ENCODE results near the gene SELENOF. TPM values are rescaled to one million over a fixed set of nuclear protein-coding genes. Genes with fewer than 3 reads are reported as not detected.
A peak's percentile ranks its signal among the peaks of the same experiment; 100 is the strongest.

SELENOF gene
- total RNA-seq: 100 to 1,000 TPM in 1 of 4 donors, 10 to 100 TPM in 3; 41.3 to 141 (median 76.1) TPM

DNA sequence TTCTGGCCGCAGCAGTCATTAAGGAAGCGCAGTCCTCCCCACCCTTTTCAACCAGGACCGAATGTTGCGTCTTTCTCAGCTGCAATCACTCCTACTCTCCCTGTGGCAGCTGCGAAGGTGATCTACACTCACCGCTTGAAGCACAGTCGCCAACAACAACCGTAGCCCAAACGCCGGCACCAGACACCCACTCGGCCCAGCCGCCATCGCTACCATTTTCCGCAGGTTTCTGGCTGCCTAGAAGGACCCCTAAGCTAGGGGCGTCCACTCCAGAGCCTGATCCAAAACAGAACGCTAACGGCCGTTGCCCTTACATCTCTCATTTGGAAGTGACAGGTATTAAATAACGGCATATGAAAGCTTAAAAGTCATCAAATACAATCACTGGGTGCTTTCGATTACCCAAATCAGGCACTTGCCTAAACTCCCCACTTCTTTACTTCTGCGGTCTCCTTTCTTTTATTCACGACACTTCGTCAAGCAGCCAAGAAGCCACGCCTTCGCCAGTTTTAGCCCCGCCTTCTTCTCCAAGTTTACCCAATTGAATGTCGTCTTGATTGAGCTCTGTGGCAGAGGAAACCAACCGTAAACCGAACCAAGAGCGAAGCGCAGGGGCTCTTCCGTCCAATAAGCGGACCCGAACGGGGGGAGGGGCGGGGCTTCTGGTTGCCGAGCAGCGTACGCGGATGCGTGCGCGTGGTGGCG, at the start of gene SELENOF:
SELENOF (minus strand) TSS at position 231 of the 705 bp plus-strand sequence; CDS start at position 216, 15 bp downstream.
- TF ChIP-seq, protein P1, sequence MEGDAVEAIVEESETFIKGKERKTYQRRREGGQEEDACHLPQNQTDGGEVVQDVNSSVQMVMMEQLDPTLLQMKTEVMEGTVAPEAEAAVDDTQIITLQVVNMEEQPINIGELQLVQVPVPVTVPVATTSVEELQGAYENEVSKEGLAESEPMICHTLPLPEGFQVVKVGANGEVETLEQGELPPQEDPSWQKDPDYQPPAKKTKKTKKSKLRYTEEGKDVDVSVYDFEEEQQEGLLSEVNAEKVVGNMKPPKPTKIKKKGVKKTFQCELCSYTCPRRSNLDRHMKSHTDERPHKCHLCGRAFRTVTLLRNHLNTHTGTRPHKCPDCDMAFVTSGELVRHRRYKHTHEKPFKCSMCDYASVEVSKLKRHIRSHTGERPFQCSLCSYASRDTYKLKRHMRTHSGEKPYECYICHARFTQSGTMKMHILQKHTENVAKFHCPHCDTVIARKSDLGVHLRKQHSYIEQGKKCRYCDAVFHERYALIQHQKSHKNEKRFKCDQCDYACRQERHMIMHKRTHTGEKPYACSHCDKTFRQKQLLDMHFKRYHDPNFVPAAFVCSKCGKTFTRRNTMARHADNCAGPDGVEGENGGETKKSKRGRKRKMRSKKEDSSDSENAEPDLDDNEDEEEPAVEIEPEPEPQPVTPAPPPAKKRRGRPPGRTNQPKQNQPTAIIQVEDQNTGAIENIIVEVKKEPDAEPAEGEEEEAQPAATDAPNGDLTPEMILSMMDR (IDR thresholded peaks at IDR 0.05): peak in 3 of 6 experiments; percentile 14 to 26 (median 21)
- TF ChIP-seq POLR2A (IDR thresholded peaks at IDR 0.05): peak in 1 of 2 donors; percentile 37
- peak within 1 kb of the TSS; percentile 87 to 96 (median 91) for H3K27ac ChIP-seq
- peak; percentile 98 to 100 (median 99) for DNase-seq
- H3K27me3 ChIP-seq: no peaks in the 10 kb centered on the region
- no peaks in the 10 kb centered on the region for H3K9me3 ChIP-seq
- peaks cover 0 to 30% (median 9%) of the 10 kb centered on the region in 4 donors for H3K4me1 ChIP-seq
- peak within 1 kb of the TSS; percentile 79 to 96 (median 84) for H3K4me3 ChIP-seq
- no peaks in the 10 kb centered on the region for H3K36me3 ChIP-seq

DNA sequence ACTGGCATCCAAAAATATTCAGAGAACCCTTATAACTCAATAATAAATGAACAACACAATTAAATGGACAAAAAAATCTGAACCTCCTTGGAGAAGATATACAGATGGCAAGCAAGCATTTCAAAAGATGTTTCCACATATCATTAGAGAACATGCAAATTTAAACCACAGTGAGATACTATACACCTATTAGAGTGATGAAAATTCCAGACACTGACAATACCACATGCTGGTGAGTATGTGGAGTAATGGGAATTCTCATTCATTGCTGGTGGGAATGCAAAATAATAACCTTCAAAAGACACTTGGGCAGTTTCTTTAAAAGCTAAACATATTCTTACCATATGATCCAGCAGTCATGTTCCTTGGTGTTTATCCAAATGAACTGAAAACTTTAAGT, 46.6 kb upstream of the SELENOF start:
- Histone ChIP-seq H3K27ac (no peak overlapping the region), H3K9me3 (no peaks in the 10 kb centered on the region), H3K27me3 (no peaks in the 10 kb centered on the region), H3K4me3 (no peak overlapping the region), H3K4me1 (no peaks in the 10 kb centered on the region), H3K36me3 (no peaks in the 10 kb centered on the region)
- no peak for DNase-seq
- TF ChIP-seq, protein P1 (IDR thresholded peaks at IDR 0.05): no peak
- no peak for TF ChIP-seq POLR2A (IDR thresholded peaks at IDR 0.05)

- Histone ChIP-seq H3K4me3 (no peak overlapping the region), H3K36me3 (no peaks in the 10 kb centered on the region), H3K4me1 (no peaks in the 10 kb centered on the region), H3K9me3 (no peaks in the 10 kb centered on the region), H3K27me3 (no peaks in the 10 kb centered on the region), H3K27ac (no peak overlapping the region)
- TF ChIP-seq, protein P1 (IDR thresholded peaks at IDR 0.05): no peak
- TF ChIP-seq POLR2A (IDR thresholded peaks at IDR 0.05): no peak
- DNase-seq: no peak
Observed at GRCh38 chr1:86957221-86957620, 43.3 kb upstream of the SELENOF start.

GRCh38 chr1:86956221-86956620, 42.3 kb upstream of the SELENOF start:
- TF ChIP-seq, protein P1 (IDR thresholded peaks at IDR 0.05): no peak
- no peak for TF ChIP-seq POLR2A (IDR thresholded peaks at IDR 0.05)
- no peak overlapping the region for H3K27ac ChIP-seq
- no peaks in the 10 kb centered on the region for H3K36me3 ChIP-seq
- no peaks in the 10 kb centered on the region for H3K27me3 ChIP-seq
- H3K9me3 ChIP-seq: no peaks in the 10 kb centered on the region
- H3K4me3 ChIP-seq: no peak overlapping the region
- no peak for DNase-seq
- no peaks in the 10 kb centered on the region for H3K4me1 ChIP-seq

- Histone ChIP-seq H3K27ac (no peak overlapping the region), H3K4me3 (no peak overlapping the region), H3K36me3 (no peaks in the 10 kb centered on the region), H3K9me3 (no peaks in the 10 kb centered on the region), H3K4me1 (no peaks in the 10 kb centered on the region), H3K27me3 (no peaks in the 10 kb centered on the region)
- no peak for DNase-seq
- TF ChIP-seq, protein P1 (IDR thresholded peaks at IDR 0.05): no peak
- no peak for TF ChIP-seq POLR2A (IDR thresholded peaks at IDR 0.05)
Observed at GRCh38 chr1:86955678-86956077, 41.8 kb upstream of the SELENOF start.

Measured in Peyer's patch (tissue), 4 donors.